ES-I3 (cell line): ENCODE results near the gene IFI27L1.

ENCODE experiments used
- H3K36me3 ChIP-seq: 2 replicates; pipeline ENCODE4 v1.6.1; 2013; ENCODE audit warnings: mild to moderate bottlenecking, low read length, control low read depth, moderate library complexity; ENCODE audit not compliant: insufficient read depth
- H3K4me1 ChIP-seq: 2 replicates; pipeline ENCODE4 v1.6.1; 2013; ENCODE audit warnings: mild to moderate bottlenecking, control low read depth, low read length; ENCODE audit not compliant: insufficient read depth
- H3K9ac ChIP-seq: 2 replicates; pipeline ENCODE4 v1.6.1; 2013; ENCODE audit warnings: low read depth, mild to moderate bottlenecking, low read length, moderate library complexity
- H3K9me3 ChIP-seq: 2 replicates; pipeline ENCODE4 v1.6.1; 2013; ENCODE audit warnings: mild to moderate bottlenecking, low read length, moderate library complexity; ENCODE audit not compliant: control insufficient read depth, insufficient read depth

Gene IFI27L1

DNA sequence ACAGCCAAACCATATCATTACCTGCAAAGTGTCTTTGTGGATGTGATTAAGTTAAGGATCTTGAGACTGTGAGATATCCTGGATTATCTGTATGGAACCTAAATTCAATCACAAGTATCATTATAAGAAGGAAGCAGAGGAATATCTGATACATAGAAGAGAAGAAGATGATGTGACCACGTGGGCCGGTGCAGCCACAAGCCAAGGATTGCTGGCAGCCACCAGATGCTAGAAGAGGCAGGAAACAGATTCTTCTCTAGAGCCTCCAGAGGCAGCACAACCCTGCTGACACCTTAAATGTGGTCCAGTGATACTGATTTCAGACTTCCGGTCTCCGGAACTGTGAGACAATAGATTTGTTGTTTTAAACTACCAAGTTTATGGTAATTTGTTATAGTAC, 54.4 kb downstream of the IFI27L1 start:
- peaks cover 17% of the 10 kb centered on the region for H3K4me1 ChIP-seq
- H3K9me3 ChIP-seq: peaks cover 4% of the 10 kb centered on the region; the same call in 1 of the 2 replicates
- H3K9ac ChIP-seq: no peak overlapping the region
- H3K36me3 ChIP-seq: no peaks in the 10 kb centered on the region

DNA sequence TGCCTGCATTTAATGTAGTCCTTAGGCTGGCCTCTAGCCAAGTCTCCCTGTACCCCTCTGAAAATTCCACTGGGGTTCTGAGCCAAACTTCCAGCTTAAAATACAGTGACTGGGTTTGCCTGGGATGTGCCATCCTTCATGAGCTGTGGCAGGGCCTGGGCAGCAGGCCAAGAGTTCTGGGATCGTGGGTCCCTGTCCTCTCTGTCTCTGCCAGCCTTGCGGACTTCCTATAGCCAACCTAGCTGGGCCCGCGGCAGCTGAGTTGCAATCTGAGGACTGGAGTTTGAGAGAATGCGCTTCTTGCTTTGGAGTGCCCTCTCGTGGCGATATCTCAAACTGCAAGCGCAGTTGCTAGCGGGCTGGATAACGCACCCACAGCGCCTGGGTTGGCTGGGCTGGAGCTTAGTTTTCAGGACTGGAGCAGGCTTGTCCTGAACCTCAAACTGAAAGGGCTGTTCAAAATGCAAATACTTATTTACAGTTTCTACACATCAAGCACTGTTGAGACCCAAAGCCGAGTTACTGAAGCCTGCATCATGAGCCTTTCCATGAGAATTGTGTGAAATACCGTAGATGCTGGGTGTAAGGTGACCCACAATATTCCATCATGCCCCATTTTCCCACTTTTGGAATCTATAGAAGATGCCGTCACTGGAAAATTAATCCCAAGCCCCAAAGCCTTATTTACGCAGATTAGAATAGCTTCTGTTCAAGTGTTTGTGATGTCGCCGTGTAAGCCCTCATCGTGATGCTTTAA, 55.6 kb downstream of the IFI27L1 start:
- H3K9me3 ChIP-seq: peaks cover 4% of the 10 kb centered on the region; the same call in 1 of the 2 replicates
- peaks cover 17% of the 10 kb centered on the region for H3K4me1 ChIP-seq
- H3K36me3 ChIP-seq: no peaks in the 10 kb centered on the region
- no peak overlapping the region for H3K9ac ChIP-seq

DNA sequence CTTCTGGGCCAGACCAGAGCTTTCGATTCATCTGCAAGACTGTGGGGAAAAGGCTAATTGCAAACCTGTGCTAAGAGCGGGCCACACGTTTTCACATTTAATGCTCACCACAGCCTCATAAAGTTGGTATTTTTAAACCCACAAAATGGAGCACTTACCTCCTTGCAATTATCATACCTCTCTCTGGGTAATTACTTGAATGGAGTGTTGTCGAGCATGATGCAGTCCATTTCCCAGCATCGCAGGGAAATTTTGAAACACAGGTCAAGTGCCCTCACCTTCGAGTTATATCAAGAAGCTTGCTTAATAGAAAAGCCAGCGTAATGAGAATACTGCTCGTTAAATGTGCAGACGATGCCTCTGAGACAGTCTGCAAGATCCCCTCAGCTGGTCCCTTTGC, 57.1 kb downstream of the IFI27L1 start:
- H3K36me3 ChIP-seq: no peaks in the 10 kb centered on the region
- H3K9me3 ChIP-seq: peaks cover 4% of the 10 kb centered on the region; the same call in 1 of the 2 replicates
- peaks cover 17% of the 10 kb centered on the region for H3K4me1 ChIP-seq
- H3K9ac ChIP-seq: no peak overlapping the region

DNA sequence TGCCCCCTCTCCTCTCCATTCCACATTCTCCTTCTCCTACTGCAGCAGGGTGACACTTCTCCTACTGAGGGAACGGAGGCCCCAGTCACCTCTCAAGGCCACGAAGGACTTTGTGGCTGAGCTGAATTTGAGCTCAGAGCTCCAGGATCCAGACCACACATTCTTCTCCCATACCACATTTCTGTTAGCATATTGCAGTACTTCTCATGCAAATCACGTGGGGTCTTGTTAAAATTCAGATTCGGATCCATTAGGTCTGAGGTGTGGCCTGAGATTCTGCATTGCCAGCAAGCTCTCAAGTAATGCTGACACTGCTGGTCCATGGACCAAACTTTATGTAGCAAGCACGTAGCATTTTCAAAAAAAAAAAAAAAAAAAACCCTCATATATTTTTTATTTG, 57.9 kb downstream of the IFI27L1 start:
- no peak overlapping the region for H3K9ac ChIP-seq
- H3K36me3 ChIP-seq: no peaks in the 10 kb centered on the region
- H3K9me3 ChIP-seq: peaks cover 4% of the 10 kb centered on the region; the same call in 1 of the 2 replicates
- H3K4me1 ChIP-seq: peaks cover 17% of the 10 kb centered on the region

DNA sequence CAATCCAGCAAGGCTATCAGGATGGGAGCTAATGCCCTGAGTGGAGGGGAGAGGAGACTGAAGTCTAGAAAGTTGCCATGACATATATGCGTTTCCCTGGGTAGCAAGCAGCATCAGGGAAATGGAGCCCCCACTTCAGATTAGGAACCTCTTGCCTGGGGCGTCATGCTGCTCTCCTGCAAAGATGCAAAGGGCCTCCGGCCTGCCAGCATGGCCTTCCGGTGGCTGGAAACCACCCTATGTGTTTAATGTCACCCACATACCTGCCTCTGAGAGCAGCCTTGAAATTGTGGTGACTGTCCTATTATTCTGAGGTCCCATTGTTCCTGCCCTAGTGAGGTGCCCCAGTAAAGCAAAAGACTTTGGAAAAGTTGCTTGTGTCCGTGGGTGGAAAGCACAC, 58.3 kb downstream of the IFI27L1 start:
- Histone ChIP-seq H3K36me3 (no peaks in the 10 kb centered on the region), H3K4me1 (peaks cover 17% of the 10 kb centered on the region), H3K9ac (no peak overlapping the region), H3K9me3 (peaks cover 4% of the 10 kb centered on the region; the same call in 1 of the 2 replicates)

DNA sequence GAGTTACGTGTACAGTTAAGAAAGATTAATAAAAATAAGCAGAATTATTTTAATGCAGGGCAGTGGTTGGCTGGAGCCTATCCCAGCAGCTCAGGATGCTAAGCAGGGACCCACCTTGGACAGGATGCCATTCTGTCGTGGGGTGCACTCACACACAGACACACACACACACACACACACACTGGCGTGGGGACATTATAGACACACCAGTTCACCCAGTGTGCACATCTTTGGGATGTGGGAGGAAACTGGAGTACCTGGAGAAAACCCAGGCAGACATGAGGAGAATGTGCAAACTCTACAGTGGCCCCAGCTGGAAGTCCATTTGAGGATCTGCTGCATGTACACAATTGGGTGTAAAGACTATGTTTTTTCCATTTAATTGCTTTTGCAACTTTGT, 61.1 kb downstream of the IFI27L1 start:
- Histone ChIP-seq H3K4me1 (peaks cover 25% of the 10 kb centered on the region), H3K9ac (no peak overlapping the region), H3K9me3 (no peaks in the 10 kb centered on the region), H3K36me3 (no peaks in the 10 kb centered on the region)

DNA sequence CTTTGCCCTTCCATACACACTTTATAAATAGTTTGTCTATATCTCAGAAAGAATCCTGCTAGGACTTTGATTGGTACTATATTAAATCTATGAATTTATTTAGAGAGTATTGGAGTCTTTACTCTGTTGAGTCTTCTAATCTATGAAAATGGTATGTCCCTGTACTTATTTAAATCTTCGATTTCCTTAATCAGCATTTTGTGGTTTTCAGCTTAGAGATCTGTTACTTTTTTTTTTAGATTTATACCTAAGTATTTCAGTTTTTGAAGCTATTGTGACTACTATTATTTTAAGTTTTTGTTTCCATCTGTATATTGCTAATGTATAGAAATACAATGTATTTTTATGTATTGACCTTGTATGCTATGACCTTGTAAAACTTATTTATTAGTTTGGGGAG, 61.7 kb downstream of the IFI27L1 start:
- no peaks in the 10 kb centered on the region for H3K36me3 ChIP-seq
- H3K9ac ChIP-seq: no peak overlapping the region
- H3K9me3 ChIP-seq: no peaks in the 10 kb centered on the region
- H3K4me1 ChIP-seq: peaks cover 25% of the 10 kb centered on the region

DNA sequence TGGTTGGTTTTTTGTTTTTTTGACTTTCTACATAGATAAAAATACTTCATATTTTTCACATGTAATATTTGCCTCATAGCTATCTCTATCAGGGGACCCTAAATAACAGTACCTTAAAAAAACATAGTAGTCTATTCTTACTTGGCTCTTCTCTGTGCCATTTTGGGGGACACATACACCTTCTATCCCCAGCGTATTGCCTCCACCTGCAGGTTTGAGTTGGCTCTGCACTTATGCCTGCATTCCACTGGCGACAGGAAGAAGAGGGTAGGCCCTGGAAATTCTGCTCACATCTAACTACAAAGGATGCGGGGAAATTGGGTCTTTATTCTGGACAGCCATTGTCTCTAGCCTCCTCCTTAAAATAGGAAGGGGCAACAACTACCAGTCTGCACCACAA, 62.1 kb downstream of the IFI27L1 start:
- no peaks in the 10 kb centered on the region for H3K9me3 ChIP-seq
- peaks cover 25% of the 10 kb centered on the region for H3K4me1 ChIP-seq
- no peaks in the 10 kb centered on the region for H3K36me3 ChIP-seq
- no peak overlapping the region for H3K9ac ChIP-seq

DNA sequence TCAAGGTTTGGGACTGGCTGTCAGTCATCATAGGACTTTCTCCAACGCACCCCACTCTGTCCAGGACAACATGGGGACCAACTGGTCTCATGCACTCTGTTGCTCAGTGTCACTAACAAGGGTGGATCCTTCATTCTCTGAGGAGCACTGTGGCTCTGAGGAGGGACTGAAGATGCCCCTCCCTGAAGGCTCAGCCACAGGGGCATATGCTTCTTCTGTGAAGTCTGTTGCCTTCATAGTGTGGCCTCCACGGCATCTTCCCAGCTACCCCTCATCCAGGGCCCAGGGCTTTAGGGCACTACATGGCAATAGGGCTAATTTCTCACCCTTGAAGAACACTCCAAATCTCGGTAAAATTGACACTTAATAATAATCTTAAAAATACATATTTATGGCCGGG, 62.6 kb downstream of the IFI27L1 start:
- H3K4me1 ChIP-seq: peaks cover 22% of the 10 kb centered on the region
- H3K9me3 ChIP-seq: no peaks in the 10 kb centered on the region
- H3K9ac ChIP-seq: no peak overlapping the region

DNA sequence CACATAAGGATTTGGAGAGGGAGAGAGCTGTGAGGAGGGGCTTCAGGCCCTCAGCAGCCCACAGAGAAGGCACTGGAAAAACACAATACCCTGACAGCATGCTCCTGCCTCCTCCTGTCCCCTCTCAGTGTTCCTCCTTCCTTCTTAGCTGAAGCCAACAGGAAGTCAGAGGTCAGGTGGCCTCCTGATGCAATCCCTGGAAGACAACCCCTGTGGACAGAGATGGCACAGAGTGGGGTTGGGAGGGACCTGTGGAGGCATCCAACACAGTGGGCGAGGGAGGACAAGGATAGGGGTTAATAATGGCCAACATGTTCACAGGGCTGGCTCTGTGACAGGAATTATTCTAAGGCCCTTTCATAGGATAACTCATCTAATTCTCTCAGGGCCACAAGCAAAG, 63.7 kb downstream of the IFI27L1 start:
- peak overlapping the region; percentile 21; the same call in 1 of the 2 replicates for H3K9ac ChIP-seq
- no peaks in the 10 kb centered on the region for H3K9me3 ChIP-seq
- peaks cover 11% of the 10 kb centered on the region for H3K4me1 ChIP-seq
- H3K36me3 ChIP-seq: no peaks in the 10 kb centered on the region

More for the DNA sequence above, 62.6 kb downstream of the IFI27L1 start:
- no peaks in the 10 kb centered on the region for H3K36me3 ChIP-seq

DNA sequence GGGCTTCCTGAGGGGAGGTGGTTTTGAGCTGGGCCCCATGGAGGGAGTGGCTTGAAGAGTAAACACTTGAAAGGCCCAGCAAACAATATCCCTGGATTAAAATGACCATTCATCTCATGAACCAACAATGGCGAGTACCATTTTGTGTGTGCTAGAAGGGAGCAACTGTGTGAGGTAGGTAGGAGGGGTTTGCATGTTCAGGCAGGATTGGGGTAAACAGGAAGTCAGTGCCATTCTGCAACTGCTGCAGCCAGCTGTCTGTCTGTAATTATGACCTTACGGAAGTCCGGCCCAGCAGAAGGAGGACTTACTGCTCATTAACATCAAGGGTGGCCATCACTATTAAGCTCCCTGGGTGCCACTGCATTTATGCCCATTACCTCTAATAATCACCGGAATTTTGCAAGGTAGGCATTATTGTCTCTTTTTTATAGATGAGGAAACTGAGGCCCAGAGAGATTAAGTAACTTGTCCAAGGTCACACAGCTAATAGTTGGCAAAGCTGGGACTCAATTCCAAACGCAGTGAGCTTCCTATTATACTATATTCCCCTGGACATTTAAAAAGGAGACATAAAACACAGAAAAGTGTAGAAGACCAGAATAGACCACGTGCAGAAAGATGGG, 64.9 kb downstream of the IFI27L1 start:
- no peaks in the 10 kb centered on the region for H3K36me3 ChIP-seq
- no peak overlapping the region for H3K9ac ChIP-seq
- no peaks in the 10 kb centered on the region for H3K9me3 ChIP-seq
- peaks cover 8% of the 10 kb centered on the region; the same call in 1 of the 2 replicates for H3K4me1 ChIP-seq
